K562 (cell line): ENCODE measurements around the gene BCL7B. TPM values are rescaled to one million over a fixed set of nuclear protein-coding genes. Genes with fewer than 3 reads are reported as not detected.

Experiments used
- BCL6 ChIP-seq: fragments of 250-450 bp; sonication (Bioruptor Pico); IDR thresholded peaks from 2 replicates; pipeline ENCODE4 v1.4.0; 2020
- ERF ChIP-seq: fragments of 450-650 bp; formaldehyde crosslinking; IDR thresholded peaks from 2 replicates; pipeline ENCODE4 v1.4.0; 2020; ENCODE audit warnings: mild to moderate bottlenecking, mixed read lengths
- GTF2A2 ChIP-seq: IDR thresholded peaks from 2 replicates; pipeline ENCODE4 v1.6.1; 2016; ENCODE audit warnings: mild to moderate bottlenecking, missing genetic modification characterization, missing compliant biosample characterization
- KAT7 ChIP-seq: sonication (generic); formaldehyde crosslinking; IDR thresholded peaks from 2 replicates; pipeline ENCODE4 v1.8.0; 2022; ENCODE audit warnings: missing genetic modification reagents, mild to moderate bottlenecking, borderline replicate concordance
- LEF1 ChIP-seq: fragments of 450-650 bp; IDR thresholded peaks from 2 replicates; pipeline ENCODE4 v1.6.1; 2016; ENCODE audit warnings: mild to moderate bottlenecking
- MTA3 ChIP-seq: fragments of 450-650 bp; formaldehyde crosslinking; IDR thresholded peaks from 2 replicates; pipeline ENCODE4 v1.6.1; 2017; ENCODE audit warnings: mild to moderate bottlenecking, borderline replicate concordance
- NONO ChIP-seq, 2 experiments: fragments of 200-400 bp in 1 of 2; fragments of 450-650 bp in 1 of 2; formaldehyde crosslinking in 1 of 2; IDR thresholded peaks; 2 replicates each; pipeline ENCODE4 v1.6.1; 2017; ENCODE audit warnings: low read depth in 2 of 2, mild to moderate bottlenecking in 2 of 2, moderate library complexity in 2 of 2, low read length in 1 of 2
- RAD21 ChIP-seq, 2 experiments: fragments of 250-450 bp in 1 of 2; fragments of 450-650 bp in 1 of 2; sonication (Bioruptor Pico) in 1 of 2; formaldehyde crosslinking in 1 of 2; IDR thresholded peaks in 1 of 2; conservative IDR thresholded peaks in 1 of 2; 2 replicates each; pipeline versions ENCODE4 v1.4.0 to v1.8.0; 2020 to 2022; ENCODE audit warnings: mild to moderate bottlenecking in 2 of 2, moderate library complexity in 1 of 2
- SMAD1 ChIP-seq: fragments of 150-350 bp; IDR thresholded peaks from 2 replicates; pipeline ENCODE4 v1.6.1; 2014; ENCODE audit warnings: low read length, low read depth; ENCODE audit not compliant: partially characterized antibody
- ZFPM2 ChIP-seq: fragments of 250-450 bp; sonication (Bioruptor Pico); IDR thresholded peaks from 2 replicates; pipeline ENCODE4 v1.5.1; 2022; ENCODE audit warnings: mild to moderate bottlenecking
- ZNF174 ChIP-seq: fragments of 250-450 bp; sonication (Bioruptor Pico); IDR thresholded peaks from 2 replicates; pipeline ENCODE4 v1.4.0; 2020; ENCODE audit warnings: mild to moderate bottlenecking
- ZNF583 ChIP-seq: fragments of 250-450 bp; sonication (Bioruptor Pico); IDR thresholded peaks from 2 replicates; pipeline ENCODE4 v1.4.0; 2020
- polyA plus RNA-seq, 8 experiments: library from polyadenylated mRNA; depleted of rRNA in 4 of 8; stranded (reverse) in 5 of 8; unstranded in 3 of 8; fragments of >200 nt; fragmentation: Nextera tagmentation in 2 of 8; fragmentation: Illumina TruSeq in 1 of 8; extraction: Ambion mirVana in 2 of 8; extraction: Trizol in 1 of 8; gene quantifications; 2 replicates each; pipeline versions ENCODE4 v1.2.1 to v1.2.3, GENCODE V29; 2011 to 2014; ENCODE audit warnings: inconsistent platforms in 1 of 8, missing spikeins in 1 of 8
- total RNA-seq, 7 experiments: library from RNA; depleted of rRNA in 6 of 7; stranded (reverse); fragments of >200 nt in 6 of 7; fragmentation: Illumina TruSeq in 2 of 7; extraction: Trizol in 2 of 7; gene quantifications; 2 replicates each; pipeline versions ENCODE4 v1.2.1 to v1.2.3, GENCODE V29; 2011 to 2021; ENCODE audit warnings: low replicate concordance in 1 of 7
- TF ChIP-seq, protein P1 (sequence below): fragments of 450-650 bp; IDR thresholded peaks from 2 replicates; pipeline ENCODE4 v1.6.1; 2018; ENCODE audit not compliant: partially characterized antibody
- TF ChIP-seq, protein P2 (sequence below): fragments of 250-450 bp; sonication (Bioruptor Pico); IDR thresholded peaks from 2 replicates; pipeline ENCODE4 v1.5.0; 2022; ENCODE audit warnings: mild to moderate bottlenecking
- TF ChIP-seq, protein P3 (sequence below): fragments of 200-800 bp; sonication (Bioruptor generic); IDR thresholded peaks from 2 replicates; pipeline ENCODE4 v1.6.1; 2017; ENCODE audit warnings: missing genetic modification characterization, missing compliant biosample characterization
- TF ChIP-seq, protein P4 (sequence below): fragments of 250-450 bp; sonication (Bioruptor Pico); IDR thresholded peaks from 2 replicates; pipeline ENCODE4 v1.5.0; 2020; ENCODE audit warnings: mild to moderate bottlenecking, borderline replicate concordance

BCL7B gene
- total and polyA plus RNA-seq, 9 of the 15 experiments (the other 6 are each of a cell fraction or from before 2014, with no cell fraction given), result 10.0 to 73.2 (median 32.9) TPM

DNA sequence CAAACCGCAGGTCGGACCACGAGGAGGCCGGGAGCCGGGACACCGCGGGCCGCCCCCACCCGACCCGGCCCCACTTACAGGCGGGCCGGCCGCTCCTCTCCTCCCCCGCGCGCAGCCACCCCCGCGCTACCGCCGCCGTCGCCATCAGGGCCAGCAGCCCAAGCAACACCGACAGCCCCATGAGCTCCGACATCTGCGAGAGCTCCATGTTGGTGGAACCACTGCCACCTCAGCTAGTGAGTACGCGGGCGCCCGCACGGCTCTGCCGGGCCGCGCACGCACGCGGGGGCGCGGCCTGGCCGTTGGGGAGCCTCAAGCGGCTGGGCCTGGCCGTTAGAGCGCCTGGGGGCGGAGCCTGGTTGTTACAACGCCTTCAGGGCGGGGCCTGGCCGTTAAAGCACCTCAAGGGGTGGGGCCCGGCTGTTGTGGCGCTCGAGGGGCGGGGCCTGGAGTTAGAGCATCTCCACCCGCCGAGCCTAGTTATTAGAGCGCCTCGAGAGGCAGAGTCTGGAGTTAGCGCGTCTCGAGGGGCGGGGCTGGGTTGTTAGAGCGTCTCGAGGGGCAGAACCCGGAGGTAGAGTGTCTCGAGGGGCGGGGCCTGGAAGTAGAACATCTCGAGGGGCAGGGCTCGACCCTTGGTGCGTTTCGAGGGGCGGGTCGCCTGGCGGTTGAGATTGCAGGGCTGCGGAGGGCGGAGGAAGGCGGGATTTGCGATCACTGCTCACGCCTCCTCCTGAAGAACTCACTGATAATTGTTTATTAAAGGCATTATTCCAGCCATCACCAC is 21.0 kb upstream of the BCL7B start, which contains the start of gene TBL2 (continued):
- TF ChIP-seq, protein P1, sequence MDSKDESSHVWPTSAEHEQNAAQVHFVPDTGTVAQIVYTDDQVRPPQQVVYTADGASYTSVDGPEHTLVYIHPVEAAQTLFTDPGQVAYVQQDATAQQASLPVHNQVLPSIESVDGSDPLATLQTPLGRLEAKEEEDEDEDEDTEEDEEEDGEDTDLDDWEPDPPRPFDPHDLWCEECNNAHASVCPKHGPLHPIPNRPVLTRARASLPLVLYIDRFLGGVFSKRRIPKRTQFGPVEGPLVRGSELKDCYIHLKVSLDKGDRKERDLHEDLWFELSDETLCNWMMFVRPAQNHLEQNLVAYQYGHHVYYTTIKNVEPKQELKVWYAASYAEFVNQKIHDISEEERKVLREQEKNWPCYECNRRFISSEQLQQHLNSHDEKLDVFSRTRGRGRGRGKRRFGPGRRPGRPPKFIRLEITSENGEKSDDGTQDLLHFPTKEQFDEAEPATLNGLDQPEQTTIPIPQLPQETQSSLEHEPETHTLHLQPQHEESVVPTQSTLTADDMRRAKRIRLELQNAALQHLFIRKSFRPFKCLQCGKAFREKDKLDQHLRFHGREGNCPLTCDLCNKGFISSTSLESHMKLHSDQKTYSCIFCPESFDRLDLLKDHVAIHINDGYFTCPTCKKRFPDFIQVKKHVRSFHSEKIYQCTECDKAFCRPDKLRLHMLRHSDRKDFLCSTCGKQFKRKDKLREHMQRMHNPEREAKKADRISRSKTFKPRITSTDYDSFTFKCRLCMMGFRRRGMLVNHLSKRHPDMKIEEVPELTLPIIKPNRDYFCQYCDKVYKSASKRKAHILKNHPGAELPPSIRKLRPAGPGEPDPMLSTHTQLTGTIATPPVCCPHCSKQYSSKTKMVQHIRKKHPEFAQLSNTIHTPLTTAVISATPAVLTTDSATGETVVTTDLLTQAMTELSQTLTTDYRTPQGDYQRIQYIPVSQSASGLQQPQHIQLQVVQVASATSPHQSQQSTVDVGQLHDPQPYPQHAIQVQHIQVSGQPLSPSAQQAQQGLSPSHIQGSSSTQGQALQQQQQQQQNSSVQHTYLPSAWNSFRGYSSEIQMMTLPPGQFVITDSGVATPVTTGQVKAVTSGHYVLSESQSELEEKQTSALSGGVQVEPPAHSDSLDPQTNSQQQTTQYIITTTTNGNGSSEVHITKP, result no peak
- TF ChIP-seq SMAD1, result peak; percentile 85
- TF ChIP-seq, protein P2, sequence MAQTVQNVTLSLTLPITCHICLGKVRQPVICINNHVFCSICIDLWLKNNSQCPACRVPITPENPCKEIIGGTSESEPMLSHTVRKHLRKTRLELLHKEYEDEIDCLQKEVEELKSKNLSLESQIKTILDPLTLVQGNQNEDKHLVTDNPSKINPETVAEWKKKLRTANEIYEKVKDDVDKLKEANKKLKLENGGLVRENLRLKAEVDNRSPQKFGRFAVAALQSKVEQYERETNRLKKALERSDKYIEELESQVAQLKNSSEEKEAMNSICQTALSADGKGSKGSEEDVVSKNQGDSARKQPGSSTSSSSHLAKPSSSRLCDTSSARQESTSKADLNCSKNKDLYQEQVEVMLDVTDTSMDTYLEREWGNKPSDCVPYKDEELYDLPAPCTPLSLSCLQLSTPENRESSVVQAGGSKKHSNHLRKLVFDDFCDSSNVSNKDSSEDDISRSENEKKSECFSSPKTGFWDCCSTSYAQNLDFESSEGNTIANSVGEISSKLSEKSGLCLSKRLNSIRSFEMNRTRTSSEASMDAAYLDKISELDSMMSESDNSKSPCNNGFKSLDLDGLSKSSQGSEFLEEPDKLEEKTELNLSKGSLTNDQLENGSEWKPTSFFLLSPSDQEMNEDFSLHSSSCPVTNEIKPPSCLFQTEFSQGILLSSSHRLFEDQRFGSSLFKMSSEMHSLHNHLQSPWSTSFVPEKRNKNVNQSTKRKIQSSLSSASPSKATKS (CRISPR knock-in tag), result no peak
- TF ChIP-seq ZFPM2 (CRISPR knock-in tag), result 0 out of 2 replicates have a peak, but pooled peaks have one; percentile 63
- no peak for TF ChIP-seq BCL6
- peak in 1 of 2 experiments; percentile 19; a peak in 1 of 4 replicates for TF ChIP-seq RAD21 (CRISPR knock-in tag; conservative IDR thresholded peaks at IDR 0.05 in 1 of 2, IDR thresholded peaks at IDR 0.05 in 1 of 2)
- TF ChIP-seq, protein P3, sequence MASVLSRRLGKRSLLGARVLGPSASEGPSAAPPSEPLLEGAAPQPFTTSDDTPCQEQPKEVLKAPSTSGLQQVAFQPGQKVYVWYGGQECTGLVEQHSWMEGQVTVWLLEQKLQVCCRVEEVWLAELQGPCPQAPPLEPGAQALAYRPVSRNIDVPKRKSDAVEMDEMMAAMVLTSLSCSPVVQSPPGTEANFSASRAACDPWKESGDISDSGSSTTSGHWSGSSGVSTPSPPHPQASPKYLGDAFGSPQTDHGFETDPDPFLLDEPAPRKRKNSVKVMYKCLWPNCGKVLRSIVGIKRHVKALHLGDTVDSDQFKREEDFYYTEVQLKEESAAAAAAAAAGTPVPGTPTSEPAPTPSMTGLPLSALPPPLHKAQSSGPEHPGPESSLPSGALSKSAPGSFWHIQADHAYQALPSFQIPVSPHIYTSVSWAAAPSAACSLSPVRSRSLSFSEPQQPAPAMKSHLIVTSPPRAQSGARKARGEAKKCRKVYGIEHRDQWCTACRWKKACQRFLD, result no peak
- no peak for TF ChIP-seq LEF1
- TF ChIP-seq NONO (IDR thresholded peaks at IDR 0.05; ENCODE audit: low read depth in 2 of 2, low read length in 1 of 2), result peak; percentile 31 to 92; a peak in 3 of 4 replicates
- TF ChIP-seq ZNF583 (CRISPR knock-in tag), result peak; percentile 67; the same call in 1 of the 2 replicates
- peak; percentile 91 for TF ChIP-seq MTA3
- TF ChIP-seq ERF (CRISPR knock-in tag), result peak; percentile 87; the same call in 1 of the 2 replicates
- peak; percentile 12; the same call in 1 of the 2 replicates for TF ChIP-seq GTF2A2 (tag)
- peak; percentile 84; the same call in 1 of the 2 replicates for TF ChIP-seq ZNF174 (CRISPR knock-in tag)
- TF ChIP-seq, protein P4, sequence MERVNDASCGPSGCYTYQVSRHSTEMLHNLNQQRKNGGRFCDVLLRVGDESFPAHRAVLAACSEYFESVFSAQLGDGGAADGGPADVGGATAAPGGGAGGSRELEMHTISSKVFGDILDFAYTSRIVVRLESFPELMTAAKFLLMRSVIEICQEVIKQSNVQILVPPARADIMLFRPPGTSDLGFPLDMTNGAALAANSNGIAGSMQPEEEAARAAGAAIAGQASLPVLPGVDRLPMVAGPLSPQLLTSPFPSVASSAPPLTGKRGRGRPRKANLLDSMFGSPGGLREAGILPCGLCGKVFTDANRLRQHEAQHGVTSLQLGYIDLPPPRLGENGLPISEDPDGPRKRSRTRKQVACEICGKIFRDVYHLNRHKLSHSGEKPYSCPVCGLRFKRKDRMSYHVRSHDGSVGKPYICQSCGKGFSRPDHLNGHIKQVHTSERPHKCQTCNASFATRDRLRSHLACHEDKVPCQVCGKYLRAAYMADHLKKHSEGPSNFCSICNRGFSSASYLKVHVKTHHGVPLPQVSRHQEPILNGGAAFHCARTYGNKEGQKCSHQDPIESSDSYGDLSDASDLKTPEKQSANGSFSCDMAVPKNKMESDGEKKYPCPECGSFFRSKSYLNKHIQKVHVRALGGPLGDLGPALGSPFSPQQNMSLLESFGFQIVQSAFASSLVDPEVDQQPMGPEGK (CRISPR knock-in tag), result no peak
- 0 out of 2 replicates have a peak, but pooled peaks have one; percentile 6 for TF ChIP-seq KAT7 (CRISPR knock-in tag)
